Uterus (tissue), 4 donors: ENCODE results near the gene VPS9D1. TPM values are rescaled to one million over a fixed set of nuclear protein-coding genes. Genes with fewer than 3 reads are reported as not detected.

Experiments used
- DNase-seq, 2 donors: peaks; one replicate each; pipeline ENCODE4 v3.0.0-alpha.2; 2019 to 2020
- H3K27ac ChIP-seq, 2 donors: fragments of 200-600 bp; sonication (generic); 1 replicate in 1 of 2; 2 replicates in 1 of 2; pipeline ENCODE4 v1.5.1; 2016 to 2018
- H3K27me3 ChIP-seq, 2 donors: fragments of 200-600 bp; sonication (generic); one replicate each; pipeline ENCODE4 v1.5.1; 2018 to 2019; ENCODE audit warnings: control low read depth in 1 of 2
- H3K36me3 ChIP-seq, 2 donors: fragments of 200-600 bp; sonication (generic); one replicate each; pipeline ENCODE4 v1.5.1; 2019; ENCODE audit warnings: control low read depth in 1 of 2
- H3K4me1 ChIP-seq, 2 donors: fragments of 200-600 bp; sonication (generic); one replicate each; pipeline ENCODE4 v1.5.1; 2018 to 2019; ENCODE audit warnings: control low read depth in 1 of 2
- H3K4me3 ChIP-seq, 2 donors: fragments of 200-600 bp; sonication (generic); 1 replicate in 1 of 2; 2 replicates in 1 of 2; pipeline ENCODE4 v1.5.1; 2018 to 2019; ENCODE audit warnings: mild to moderate bottlenecking in 1 of 2
- H3K9me3 ChIP-seq, 2 donors: fragments of 200-600 bp; sonication (generic); one replicate each; pipeline ENCODE4 v1.5.1; 2019; ENCODE audit warnings: control low read depth in 1 of 2
- POLR2A ChIP-seq, 2 donors: fragments of 450-650 bp; IDR thresholded peaks; one replicate each; pipeline ENCODE4 v1.6.1; 2016; ENCODE audit warnings: antibody characterized with exemption in 2 of 2, mild to moderate bottlenecking in 1 of 2, moderate library complexity in 1 of 2
- intact Hi-C: fragments of 100-400 bp; cut with DNase I; formaldehyde crosslinking; loops from one replicate; pipeline ENCODE4 v1.15.1; 2023; ENCODE audit warnings: low total_unique reads
- total RNA-seq, 4 donors: library from RNA; depleted of rRNA in 3 of 4; stranded (reverse); fragments of >200 nt in 3 of 4; gene quantifications; one replicate each; pipeline versions ENCODE4 v1.1.0 to v1.2.4, GENCODE V29; 2014 to 2023
- TF ChIP-seq, protein P1 (sequence below), 4 experiments: fragments of 200-600 bp in 2 of 4; fragments of 450-650 bp in 2 of 4; sonication (generic) in 2 of 4; IDR thresholded peaks; one replicate each; pipeline ENCODE4 v1.5.1; 2016 to 2019; ENCODE audit warnings: antibody characterized with exemption in 4 of 4, mild to moderate bottlenecking in 2 of 4, moderate library complexity in 1 of 4
- donor health status: DM: yes; HTN: yes; CAD: no.

The VPS9D1 gene
- total RNA-seq, 4 donors from 2014 or later: 0.26 to 20.6 (median 8.7) TPM

DNA sequence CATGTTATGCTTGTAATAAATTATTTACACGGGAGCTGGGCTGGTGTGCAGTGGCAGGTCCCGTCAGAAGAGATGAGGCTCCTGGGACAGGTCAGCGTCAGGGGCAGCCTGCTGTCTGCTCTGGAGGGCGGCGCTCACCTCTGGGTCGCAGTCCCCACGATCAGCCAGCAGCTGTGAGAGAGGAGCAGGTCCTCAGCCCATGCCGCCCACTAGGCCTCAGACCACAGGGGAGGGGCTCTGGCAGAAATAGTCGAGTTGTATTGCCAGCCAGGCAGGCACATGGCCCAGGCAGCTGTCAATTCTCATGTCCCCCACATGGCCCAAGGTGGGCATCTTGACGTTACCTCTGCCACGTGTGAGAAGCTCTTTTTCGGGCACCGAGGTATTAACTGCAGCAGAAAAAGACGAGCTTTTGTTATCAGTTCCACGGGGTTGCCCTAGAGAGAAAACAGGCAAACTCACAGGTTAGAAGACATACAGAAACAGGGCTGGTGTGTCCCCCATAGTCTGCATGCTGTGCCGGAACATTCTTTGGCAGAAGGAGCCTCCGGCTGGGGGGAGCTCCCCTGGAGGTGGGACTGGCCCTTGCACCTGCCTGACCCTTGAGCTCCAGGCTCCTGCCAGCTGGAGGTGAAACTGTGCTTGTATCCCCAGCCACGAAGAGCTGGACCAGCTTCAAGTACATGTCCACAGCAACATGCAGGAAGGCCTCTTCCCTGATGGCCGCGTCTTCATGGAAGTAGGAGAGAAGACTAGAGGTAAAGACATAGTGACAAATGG, 18.0 kb upstream of the VPS9D1 start:
- intact Hi-C loops: no loop called here
- Histone ChIP-seq H3K27ac (no peak overlapping the region), H3K4me1 (no peaks in the 10 kb centered on the region), H3K9me3 (no peaks in the 10 kb centered on the region), H3K36me3 (no peaks in the 10 kb centered on the region), H3K27me3 (no peaks in the 10 kb centered on the region), H3K4me3 (no peak overlapping the region)
- no peak for DNase-seq
- no peak for TF ChIP-seq POLR2A (IDR thresholded peaks at IDR 0.05)
- TF ChIP-seq, protein P1, sequence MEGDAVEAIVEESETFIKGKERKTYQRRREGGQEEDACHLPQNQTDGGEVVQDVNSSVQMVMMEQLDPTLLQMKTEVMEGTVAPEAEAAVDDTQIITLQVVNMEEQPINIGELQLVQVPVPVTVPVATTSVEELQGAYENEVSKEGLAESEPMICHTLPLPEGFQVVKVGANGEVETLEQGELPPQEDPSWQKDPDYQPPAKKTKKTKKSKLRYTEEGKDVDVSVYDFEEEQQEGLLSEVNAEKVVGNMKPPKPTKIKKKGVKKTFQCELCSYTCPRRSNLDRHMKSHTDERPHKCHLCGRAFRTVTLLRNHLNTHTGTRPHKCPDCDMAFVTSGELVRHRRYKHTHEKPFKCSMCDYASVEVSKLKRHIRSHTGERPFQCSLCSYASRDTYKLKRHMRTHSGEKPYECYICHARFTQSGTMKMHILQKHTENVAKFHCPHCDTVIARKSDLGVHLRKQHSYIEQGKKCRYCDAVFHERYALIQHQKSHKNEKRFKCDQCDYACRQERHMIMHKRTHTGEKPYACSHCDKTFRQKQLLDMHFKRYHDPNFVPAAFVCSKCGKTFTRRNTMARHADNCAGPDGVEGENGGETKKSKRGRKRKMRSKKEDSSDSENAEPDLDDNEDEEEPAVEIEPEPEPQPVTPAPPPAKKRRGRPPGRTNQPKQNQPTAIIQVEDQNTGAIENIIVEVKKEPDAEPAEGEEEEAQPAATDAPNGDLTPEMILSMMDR (IDR thresholded peaks at IDR 0.05): no peak

DNA sequence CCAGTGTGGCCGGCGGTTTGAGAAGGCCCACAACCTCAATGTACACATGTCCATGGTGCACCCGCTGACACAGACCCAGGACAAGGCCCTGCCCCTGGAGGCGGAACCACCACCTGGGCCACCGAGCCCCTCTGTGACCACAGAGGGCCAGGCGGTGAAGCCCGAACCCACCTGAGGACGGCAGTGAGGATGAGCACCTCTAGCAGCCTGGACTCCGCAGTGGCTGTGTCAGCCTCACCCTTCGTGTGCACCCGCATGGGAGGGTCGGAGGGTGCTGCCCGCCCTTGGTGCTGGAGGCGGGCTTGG, 17.3 kb upstream of the VPS9D1 start:
- Histone ChIP-seq H3K36me3 (no peaks in the 10 kb centered on the region), H3K27me3 (no peaks in the 10 kb centered on the region), H3K9me3 (no peaks in the 10 kb centered on the region), H3K4me3 (no peak overlapping the region), H3K4me1 (no peaks in the 10 kb centered on the region), H3K27ac (no peak overlapping the region)
- TF ChIP-seq, protein P1 (IDR thresholded peaks at IDR 0.05): no peak
- TF ChIP-seq POLR2A (IDR thresholded peaks at IDR 0.05): no peak
- intact Hi-C loops: no loop called here
- no peak for DNase-seq

DNA sequence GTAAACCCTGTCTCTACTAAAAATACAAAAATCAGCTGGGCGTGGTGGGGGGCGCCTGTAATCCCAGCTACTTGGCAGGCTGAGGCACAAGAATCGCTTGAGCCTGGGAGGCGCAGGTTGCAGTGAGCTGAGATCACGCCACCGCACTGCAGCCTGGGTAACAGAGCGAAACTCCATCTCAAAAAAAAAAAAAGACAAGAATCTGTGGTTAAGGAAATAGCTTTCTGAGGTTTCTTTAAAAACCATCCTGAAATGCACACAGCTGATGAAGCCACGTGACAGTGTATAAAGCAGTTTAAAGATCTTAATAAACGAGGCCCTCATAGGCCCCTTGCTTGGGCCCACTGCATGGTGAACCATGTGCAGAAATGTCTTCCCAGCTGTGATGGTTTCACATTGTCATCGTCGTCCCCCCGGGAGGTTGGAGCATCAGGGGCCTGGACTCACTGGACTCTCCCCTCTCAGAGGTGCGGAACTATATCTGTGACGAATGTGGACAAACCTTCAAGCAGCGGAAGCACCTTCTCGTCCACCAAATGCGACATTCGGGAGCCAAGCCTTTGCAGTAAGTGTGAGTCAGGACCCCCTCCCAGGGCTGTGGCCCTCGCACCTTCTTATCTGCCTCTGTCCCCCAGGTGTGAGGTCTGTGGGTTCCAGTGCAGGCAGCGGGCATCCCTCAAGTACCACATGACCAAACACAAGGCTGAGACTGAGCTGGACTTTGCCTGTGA, 16.8 kb upstream of the VPS9D1 start:
- Histone ChIP-seq H3K36me3 (no peaks in the 10 kb centered on the region), H3K4me1 (no peaks in the 10 kb centered on the region), H3K27me3 (no peaks in the 10 kb centered on the region), H3K4me3 (no peak overlapping the region), H3K9me3 (no peaks in the 10 kb centered on the region), H3K27ac (no peak overlapping the region)
- no peak for DNase-seq
- intact Hi-C loops: no loop called here
- no peak for TF ChIP-seq POLR2A (IDR thresholded peaks at IDR 0.05)
- TF ChIP-seq, protein P1 (IDR thresholded peaks at IDR 0.05): no peak

- no peaks in the 10 kb centered on the region for H3K36me3 ChIP-seq
- no peak overlapping the region for H3K4me3 ChIP-seq
- no peak for DNase-seq
- no peak for TF ChIP-seq POLR2A (IDR thresholded peaks at IDR 0.05)
- TF ChIP-seq, protein P1 (IDR thresholded peaks at IDR 0.05): no peak
- no peaks in the 10 kb centered on the region for H3K27me3 ChIP-seq
- H3K4me1 ChIP-seq: no peaks in the 10 kb centered on the region
- H3K27ac ChIP-seq: no peak overlapping the region
- intact Hi-C loops: no loop called here
- no peaks in the 10 kb centered on the region for H3K9me3 ChIP-seq
Measured at GRCh38 chr16:89736554-89736953, 15.9 kb upstream of the VPS9D1 start.

- no peak for DNase-seq
- no peak overlapping the region for H3K4me3 ChIP-seq
- intact Hi-C loops: no loop called here
- no peak overlapping the region for H3K27ac ChIP-seq
- no peaks in the 10 kb centered on the region for H3K4me1 ChIP-seq
- H3K36me3 ChIP-seq: no peaks in the 10 kb centered on the region
- TF ChIP-seq, protein P1 (IDR thresholded peaks at IDR 0.05): no peak
- TF ChIP-seq POLR2A (IDR thresholded peaks at IDR 0.05): no peak
- no peaks in the 10 kb centered on the region for H3K27me3 ChIP-seq
- no peaks in the 10 kb centered on the region for H3K9me3 ChIP-seq
Measured at GRCh38 chr16:89733792-89734191, 13.1 kb upstream of the VPS9D1 start.
